ENCODE results near the gene NR2C2.
A peak's percentile ranks its signal among the peaks of the same experiment; 100 is the strongest.

NR2C2 gene

DNA sequence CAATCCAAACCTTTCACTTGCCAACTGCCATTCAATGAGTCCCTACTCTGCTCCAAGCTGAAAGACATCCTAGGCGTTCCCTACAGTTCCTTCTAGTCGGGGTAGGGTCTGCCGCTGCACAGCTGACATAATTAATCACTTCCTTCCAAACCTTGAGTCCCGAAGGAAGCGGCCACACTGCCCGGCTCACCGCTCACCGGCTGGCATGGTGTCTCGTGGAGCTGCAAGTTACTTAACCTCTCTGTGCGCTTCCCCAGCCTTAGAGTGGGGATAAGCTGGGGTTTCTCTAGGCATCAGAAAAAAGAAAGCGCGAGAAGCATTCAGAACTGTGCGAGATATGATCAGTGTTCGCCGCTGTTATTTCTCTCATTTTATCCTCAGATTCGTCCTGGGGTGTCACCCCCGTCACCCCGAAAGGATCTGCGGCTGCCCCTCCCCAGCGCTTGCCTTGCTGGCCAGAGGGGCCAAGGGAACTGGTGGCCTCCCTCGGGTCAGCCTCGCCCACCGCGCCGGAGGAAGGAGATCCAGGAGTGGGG is 117.0 kb downstream of the NR2C2 start:
- DNase-seq (ENCODE audit: low spot score) = peak; percentile 37

DNA sequence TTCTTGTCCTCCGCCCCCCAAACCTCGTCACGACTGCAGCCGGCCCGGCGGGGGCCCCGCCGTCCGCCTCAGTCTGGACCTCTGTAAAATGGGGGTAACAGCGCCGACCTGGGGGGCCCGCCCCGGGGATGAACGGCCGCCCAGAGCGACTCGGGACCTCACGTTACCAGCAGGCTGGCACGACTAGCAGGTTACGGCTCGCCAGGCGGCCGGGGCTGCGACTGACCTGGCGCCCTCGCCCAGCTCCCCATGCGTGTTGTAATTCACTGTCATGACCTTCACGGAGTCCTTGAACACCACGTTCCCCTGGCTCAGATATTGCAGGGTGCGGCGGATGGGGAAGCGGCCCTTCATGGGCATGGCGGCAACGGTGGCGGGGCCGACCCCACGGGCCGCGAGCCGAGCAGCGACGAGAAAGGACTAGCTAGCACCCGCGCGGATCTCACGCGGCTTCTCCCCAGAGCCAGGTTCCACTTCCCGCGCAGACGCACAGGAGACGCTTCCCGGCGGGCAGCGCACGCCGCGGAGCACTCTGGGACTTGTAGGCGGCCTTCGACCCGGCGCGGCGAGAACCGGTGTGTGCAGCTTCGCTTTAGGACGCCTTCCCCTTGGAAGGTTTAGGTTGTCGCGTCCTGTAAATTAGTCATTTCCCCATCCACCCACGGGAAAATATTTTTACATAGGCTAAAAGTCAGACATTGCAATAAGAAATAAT is 117.6 kb downstream of the NR2C2 start, which contains the start of gene MRPS25:
MRPS25 (minus strand) TSS at position 481 of the 715 bp plus-strand sequence; CDS start at position 360, 121 bp downstream.
- DNase-seq (ENCODE audit: low spot score) = peak; percentile 96

DNA sequence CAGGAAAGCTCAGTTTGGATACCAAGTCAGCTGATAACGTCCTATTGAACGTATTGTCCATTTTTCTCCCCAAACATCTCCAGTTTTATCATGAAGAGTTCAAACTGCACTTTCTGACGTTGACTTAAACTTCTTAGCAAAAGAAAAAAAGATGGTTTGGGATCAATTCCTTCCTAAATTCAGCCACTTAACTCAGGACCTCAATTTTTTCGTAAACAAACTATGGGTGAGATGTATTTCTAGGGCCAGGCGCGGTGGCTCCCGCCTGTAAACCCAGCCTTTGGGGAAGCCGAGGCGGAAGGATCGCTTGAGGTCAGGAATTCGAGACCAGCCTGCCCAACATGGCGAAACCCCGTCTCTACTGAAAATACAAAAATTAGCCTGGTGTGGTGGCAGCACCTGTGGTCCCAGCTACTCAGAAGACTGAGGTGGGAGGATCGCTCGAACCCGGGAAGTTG is 118.2 kb downstream of the NR2C2 start:
- DNase-seq (ENCODE audit: low spot score) = no peak

DNA sequence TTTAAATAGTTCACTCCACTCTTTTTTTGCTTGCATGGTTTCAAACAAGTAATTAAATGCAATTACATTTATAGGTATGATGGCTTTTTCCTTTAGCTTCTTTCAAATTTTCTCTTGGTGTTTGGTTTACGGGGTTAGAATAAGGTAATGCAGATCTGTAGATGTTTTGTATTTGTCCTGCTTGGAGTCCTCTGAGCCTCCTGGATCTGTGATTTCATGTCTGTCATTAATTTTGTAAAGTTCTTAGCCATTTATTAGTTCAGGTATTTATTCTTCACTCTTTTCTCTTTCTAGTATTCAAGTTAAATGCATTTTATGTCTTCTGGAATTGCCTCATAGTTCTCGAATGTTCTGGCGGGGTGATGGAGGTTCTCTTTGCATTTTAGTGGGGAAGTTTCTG is 119.1 kb downstream of the NR2C2 start:
- DNase-seq (ENCODE audit: low spot score) = no peak

DNA sequence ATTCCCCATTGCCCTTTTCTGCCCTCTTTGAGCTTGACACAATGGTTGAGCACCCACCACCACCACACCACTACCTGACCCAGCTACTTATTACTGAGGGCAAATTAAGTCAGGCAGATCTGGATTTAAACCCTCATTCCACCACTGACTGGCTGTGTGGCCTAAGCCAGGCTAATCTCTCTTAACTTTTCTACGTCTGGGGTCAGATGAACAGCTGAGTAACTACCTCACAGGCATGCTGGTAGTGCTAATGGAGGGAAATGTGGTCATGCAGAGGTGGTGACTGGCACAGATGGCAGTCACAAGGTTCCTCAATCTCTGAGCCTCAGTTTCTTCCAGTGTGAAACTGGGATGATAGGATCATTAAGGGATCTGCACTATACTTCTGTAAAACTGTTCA is 122.1 kb downstream of the NR2C2 start:
- DNase-seq (ENCODE audit: low spot score) = no peak

DNA sequence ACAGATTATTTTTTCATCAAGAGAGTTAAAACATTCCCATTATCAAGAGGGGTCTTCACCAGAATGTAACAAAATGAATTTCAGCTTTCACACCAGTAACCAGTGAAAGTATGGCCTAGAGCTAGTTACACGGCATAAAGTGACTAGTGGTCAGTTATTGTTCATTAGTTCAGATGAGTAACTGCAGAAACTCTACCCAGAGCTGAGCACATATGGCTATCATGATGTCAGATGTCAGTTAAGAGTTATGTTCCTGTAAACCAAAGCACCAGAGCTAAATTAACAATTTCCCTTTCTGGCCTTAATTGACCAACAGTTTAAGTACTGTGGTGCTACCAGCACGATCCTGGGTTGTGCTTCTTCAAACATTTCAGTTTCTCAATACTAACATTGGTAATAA is 124.3 kb downstream of the NR2C2 start:
- DNase-seq (ENCODE audit: low spot score) = no peak

DNA sequence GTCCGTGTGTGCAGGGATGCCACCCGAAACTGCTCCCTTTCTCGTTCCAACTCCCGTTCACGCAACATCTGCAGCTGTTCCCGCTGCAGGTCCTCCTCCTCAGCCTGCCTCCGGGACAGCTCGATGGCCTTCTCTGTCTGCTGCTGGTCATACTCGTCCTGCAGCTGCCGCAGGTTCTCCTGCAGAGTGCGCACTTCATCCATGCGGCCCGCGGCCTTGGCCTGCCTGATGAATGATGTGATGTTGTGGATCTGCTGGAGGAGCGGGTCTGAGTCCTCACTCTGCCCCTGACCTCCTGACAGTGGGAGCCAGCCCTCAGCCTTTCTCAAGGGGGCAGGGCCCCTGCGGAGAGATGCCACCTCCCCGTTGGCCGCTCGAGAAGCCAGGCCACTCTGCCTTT is 127.1 kb downstream of the NR2C2 start:
- DNase-seq (ENCODE audit: low spot score) = no peak

DNA sequence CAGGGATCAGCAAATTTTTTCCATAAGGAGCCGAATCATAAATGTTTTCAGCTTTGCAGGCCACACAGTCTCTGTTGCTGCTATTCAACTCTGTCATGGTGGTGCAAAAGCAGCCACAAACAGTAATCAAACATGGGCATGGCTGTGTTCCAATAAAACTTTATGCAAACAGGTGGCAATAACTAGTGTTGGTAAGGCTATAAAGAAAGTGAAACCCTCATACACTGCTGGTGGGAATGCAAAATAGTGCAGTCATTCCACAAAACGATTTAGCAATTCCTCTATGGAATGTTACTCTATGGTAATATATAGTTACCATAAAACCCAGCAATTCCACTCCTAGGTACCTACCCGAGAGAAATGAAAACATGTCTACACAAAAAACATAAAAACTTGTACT is 131.7 kb downstream of the NR2C2 start:
- no peak for DNase-seq (ENCODE audit: low spot score)

DNA sequence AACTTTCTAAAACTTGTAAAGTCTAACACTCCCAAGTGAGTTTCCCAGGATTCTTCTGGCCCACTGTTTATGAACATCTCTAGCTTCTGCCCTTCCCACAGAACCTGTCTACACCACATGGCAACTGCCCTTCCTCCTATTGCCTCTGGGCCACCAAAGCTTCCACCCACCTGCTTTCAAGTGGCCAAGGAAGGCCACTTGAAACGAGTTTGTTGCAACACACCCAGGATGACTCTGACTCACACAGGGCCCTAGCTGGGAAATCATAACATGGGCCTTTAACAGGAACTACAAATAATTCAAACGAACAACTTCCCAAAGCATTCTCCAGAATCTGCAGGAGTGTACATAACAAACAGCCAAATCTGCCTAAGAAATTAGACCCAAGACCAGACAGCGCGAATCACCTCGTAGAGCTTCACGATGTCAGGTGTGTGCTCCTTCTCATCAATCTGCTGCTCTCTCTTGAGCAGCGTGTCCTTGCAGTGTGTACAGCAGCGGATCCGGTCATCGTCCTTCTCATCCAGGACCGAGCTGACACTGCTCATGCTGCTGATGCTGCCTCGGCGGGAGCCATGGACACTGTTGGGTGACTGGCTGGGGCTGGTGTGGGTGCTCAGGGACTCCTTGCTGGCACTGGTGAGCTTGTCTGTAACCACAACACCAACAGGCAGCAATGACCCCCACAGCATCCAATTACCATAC is 134.7 kb downstream of the NR2C2 start:
- DNase-seq (ENCODE audit: low spot score) = no peak

DNA sequence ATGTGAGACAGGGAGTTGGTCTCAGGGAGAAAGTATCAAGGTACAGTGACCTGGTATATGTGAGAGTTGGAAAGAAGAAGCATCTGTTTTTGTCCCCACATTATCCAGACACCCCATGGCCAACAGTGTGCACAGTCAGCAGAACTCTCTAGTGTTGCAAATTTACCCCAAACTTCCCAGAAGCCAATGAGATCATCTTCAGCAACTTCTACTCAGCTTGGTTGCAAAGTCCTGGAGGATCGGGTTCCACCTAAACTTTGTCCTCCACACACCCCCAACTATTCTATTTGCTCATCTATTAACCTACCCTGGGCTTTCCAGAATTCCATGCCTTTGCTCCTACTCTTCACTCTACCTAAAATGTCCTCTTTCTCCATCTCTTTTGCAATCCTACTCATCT is 135.9 kb downstream of the NR2C2 start:
- no peak for DNase-seq (ENCODE audit: low spot score)

DNA sequence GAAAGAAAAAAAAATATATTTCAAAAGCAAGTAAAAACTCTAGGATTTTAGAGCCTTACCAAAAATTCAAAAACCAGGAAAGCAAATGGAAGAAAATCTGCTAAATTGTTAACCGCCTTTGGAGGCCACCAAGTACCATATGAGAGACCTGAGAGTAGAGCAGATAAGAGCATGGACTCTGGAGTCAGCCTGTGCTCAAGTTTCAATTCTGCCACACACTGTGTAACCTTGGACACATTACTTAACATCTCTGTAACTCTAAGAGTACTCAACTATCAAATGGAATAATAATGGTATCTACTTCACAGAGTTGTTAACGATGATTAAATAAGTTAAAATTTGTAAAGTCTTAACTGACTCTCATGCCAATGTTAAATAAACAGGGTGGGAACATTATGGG is 138.9 kb downstream of the NR2C2 start:
- no peak for DNase-seq (ENCODE audit: low spot score)

DNA sequence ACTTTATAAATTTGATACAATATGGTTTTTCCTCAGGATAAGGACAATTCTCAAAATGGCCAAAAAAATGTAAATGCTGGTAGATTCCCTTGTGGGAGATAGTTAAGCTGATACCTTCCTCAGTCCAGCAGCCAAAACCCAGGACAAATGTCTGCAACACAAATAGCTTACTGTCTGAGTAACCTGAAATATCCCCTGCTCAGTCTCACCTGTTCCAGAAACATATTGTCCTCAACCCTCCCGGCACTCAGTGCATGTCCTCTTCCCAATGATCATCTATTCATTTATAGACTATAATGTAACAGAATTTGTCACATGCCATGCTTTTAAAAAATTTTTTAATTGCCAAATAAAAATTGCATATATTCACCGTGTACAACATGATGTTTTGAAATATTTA is 139.3 kb downstream of the NR2C2 start:
- no peak for DNase-seq (ENCODE audit: low spot score)

DNA sequence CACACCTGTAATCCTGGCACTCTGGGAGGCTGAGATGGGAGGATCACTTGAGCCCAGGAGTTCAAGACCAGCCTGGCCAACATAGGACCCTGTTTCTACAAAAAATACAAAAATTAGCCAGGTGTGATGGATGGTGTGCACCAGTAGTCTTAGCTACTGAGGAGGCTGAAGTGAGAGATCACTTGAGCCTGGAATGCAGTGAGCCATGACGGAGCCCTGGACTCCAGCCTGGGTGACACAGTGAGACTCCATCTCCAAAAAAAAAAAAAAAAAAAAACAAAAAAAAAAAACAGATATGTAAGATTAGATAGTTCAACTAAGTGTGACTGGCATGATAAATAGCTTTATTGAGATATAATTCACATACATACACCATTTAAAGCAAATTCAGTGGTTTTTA is 141.8 kb downstream of the NR2C2 start:
- DNase-seq (ENCODE audit: low spot score) = no peak

DNA sequence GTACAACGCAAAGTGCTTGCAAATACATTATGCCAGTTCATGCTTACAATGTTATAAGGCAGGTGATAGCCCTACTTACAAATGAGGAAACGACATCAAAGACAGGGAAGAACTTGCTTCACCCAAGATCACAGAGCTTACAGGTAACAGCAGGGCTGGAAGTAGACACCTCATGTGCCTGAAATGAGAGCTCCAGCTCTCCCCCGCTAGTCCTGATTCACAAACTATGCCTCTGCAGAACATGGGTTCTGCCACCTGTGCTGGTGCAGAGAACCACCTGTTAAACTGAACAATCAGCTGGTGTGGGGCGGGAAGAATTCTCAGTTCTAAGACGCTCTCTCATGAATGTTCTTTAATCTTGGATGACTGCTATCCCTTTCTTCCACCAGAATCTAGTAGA is 144.2 kb downstream of the NR2C2 start:
- DNase-seq (ENCODE audit: low spot score) = no peak

DNA sequence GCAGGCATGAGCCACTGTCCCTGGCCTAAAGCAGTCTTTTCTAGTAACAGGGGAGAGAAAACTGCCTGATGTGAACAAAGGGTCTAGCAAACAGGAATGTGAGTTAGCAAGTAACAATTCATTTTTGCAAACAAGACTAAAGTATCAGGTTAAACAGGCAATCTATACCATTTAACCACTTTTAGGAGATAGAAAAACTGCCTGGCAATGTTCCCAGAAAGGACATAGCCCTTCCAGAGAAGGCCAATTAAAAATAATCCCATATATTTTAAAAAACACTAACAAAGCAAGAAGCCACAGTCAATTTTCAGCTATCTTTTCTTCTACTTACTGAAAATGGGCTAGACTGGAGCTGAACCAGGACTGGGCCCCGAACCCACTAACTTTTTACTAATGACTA is 145.3 kb downstream of the NR2C2 start:
- DNase-seq (ENCODE audit: low spot score) = no peak

DNA sequence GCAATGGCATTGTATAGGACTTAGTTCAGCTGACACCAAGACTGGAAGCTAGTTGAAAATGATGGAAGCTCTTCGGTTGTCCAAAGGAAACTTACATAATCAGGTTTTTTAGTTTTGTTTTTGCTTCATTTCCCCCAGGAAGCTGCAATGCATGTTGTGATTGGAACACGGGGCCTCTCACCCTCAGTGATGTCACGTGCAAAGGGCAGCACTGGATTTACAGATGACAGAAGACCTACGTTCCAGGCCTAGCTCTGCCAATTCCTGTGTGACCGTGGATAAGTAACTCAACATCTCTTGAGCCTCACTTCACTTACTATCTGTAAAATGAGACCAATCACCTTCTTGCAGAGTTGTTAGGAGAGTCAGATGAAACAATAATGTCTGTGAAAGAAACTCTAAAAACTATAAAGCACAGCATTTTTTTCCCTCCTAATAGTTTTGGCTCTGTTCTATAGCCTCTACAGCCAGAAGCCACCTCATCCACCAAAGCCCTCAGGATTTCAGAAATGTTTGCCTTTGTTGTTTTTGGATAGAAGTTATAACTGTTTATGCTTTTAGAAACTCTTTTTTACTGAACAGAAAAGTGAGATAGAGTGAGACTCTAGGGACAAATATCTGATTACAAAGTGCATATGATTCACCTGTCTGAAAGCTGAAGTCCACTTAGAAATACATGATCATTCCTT is 146.9 kb downstream of the NR2C2 start:
- DNase-seq (ENCODE audit: low spot score) = no peak

DNA sequence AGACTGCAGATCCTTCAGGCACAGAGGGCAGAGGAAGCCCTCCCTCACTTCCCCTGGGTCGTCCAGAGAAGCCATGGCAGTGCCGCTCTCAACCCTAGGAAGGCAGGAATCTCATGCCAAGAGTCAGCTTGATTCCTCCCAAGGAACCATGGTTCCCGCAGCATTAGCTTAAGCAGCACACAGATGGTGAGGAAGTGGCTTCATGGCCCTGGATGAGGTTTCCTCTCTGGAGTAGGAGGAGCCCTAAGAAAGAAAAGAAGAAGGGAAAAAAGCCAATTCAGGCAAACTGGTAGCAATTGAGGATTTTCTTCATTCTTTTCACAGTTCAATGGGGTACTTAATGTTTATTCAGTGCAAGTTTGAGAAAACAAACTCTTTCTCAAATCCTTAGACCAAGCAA is 148.7 kb downstream of the NR2C2 start:
- DNase-seq (ENCODE audit: low spot score) = no peak

DNA sequence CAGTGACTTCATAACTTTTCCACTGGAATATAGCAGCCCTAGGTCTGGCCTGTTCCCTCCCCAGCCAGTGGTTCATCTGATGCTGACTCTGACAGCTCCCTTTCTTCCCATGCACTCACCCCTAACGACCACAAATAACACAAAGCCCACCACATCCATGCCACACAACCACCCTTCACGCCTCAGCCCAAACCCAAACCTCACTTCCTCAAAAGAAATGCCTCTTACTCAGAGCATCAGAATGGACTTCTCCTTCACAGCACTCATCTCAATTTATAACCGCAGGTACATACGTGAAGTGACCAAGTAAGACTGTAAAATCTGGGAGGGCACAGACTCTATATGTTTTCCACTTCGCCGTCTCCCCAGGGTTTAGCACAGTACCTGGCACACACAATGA is 150.5 kb downstream of the NR2C2 start:
- DNase-seq (ENCODE audit: low spot score) = no peak

Data from iPS-NIHi11 (cell line).